Activated naive CD4-positive, alpha-beta T cell treated with anti-CD3 and anti-CD28 coated beads, Interleukin-2, amount 50 U/mL, for 16 hours (primary cell): ENCODE data around the gene CAPNS1.
"Not testable (repeated sequence)": the region's sequence is repeated elsewhere in the genome, so short reads cannot be mapped to it uniquely, and the experiment has no call there.

Source experiments
- DNase-seq: peaks from one replicate; pipeline ENCODE4 v3.0.0-alpha.2; 2020

Gene CAPNS1

DNA sequence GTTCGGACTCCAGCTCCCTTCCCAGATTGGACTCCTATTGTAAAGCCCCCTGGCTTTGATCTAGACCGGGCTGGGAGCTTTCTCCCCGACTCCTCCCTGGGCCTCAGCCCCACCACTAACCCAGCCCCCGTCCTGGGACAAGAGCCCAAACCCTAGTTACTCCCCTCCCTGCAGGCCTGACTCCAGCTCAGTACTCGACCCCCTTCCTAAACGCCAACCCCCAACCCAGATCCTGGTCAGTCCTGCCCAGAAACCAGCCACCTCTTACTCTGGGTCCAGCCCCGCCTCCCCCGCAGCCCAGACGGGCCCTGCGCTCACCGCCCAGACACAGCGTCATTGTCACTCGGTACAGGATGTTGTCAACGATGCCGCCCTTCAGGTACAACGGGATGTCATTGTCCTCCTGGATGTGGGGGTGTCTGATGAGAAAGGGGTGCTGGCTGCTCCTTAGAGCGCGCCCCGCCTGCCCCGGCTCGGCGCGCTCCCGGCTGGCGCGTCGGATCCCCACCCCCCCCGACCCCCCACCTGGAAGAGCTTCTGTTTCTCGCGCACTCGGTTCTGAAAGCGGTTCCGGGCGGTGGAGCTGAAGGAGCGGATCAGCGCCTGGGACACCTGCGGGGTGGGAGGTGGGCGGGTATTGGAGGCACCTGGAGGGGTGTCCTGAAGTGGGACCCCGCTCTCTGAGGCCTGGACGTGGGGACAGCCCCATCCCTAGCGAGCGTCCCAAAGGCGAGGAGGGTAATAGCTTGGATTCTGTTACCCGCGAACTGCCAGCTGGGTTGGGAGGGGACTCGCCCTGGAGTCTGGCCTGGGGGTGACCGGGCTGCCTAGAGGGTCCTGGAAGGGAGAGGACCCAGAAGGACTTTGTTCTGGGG is 11.5 kb downstream of the CAPNS1 start:
- no peak for DNase-seq

- no peak for DNase-seq
These were observed 12.1 kb downstream of the CAPNS1 start for GRCh38 chr19:36152019-36152351.

DNA sequence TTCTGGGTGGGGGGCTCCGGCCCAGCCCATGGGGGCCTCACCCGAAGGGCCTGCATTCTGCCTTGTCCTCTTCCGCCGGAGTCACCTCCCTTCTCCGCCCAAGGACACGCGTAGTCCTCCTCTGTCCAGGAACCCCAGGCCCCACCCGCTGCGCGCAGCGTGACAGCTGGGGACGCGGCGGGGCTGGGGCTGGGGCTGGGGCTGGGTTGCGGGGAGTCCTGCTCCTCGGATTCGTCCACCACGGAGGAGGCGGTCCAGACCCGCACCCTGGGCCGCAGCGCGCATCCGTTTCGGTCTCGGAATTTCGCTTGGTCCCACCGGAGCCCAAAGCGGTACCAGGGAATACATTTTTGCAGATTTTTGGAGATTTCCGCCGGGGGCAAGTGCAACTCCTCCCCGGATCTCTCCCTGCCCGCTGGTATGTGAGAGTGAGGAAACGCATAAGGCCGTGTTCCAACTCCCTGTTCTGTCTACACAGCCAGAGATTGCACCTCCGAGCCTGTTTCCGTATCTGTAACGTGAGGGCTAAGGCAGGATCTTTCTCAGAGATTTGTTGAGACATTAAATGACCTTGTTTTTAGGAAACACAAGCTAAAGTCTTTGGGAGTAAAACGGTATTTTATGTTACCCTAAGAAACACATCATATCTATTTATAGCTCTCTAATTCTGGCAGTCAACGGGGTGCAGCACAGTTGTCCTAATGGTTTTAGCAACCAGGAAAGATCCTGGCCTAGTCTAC is 12.7 kb downstream of the CAPNS1 start, which contains the start of gene COX7A1:
COX7A1 (minus strand) TSS at position 96 of the 740 bp plus-strand sequence; CDS start at position 56, 40 bp downstream.
- DNase-seq, result no peak

DNA sequence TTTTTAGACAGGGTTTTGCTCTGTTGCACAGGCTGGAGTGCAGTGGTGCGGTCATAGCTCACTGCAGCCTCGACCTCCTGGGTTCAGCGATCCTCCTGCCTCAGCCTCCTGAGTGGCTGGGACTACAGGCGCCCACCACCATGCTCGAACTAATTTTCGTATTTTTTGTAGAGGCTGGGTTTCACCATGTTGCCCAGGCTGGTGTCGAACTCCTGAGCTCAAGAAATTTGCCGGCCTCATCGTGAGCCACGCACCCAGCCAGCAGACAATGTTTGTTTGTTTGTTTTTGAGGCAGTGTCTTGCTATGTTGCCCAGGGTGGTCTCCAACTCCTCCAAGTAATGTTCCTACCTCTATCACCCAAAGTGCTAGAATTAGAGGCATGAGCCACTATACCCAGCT is 13.3 kb downstream of the CAPNS1 start:
- DNase-seq, result no peak

GRCh38 chr19:36160821-36161596 is 21.1 kb downstream of the CAPNS1 start:
- no peak for DNase-seq

GRCh38 chr19:36163813-36164212 is 23.9 kb downstream of the CAPNS1 start:
- DNase-seq, result no peak

DNA sequence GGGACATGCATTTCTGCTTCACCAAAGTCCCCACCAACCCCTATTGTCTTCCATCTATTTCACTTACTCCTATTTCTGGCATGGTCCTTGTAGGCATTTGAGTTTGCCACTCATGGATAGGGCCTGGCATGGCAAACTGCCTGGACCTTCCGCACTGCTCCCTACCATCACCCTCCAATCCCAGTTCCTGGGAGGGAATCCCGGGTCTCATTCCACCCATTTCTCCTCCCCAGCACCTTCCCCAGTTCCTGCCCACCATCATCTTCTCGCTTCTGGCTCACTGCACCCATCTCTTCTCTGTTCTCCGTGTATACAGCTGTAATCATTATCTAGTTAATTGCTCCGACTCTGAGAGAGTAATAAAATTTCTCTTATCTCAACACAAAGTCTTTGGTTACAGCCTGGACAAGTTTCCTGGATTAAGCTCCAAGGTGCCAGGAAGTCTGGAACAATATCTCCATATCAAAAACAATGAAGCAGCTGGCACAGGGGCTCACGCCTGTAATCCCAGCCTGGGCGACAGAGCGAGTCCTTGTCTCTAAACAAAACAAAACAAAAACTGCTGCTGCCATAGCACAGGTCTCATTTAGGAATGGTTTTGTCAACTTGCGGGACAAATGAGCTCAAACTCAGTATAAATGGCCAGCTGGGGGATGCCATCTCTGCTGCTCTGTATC is 29.4 kb downstream of the CAPNS1 start:
- no peak for DNase-seq

GRCh38 chr19:36172852-36173251 is 33.0 kb downstream of the CAPNS1 start:
- DNase-seq, result no peak

DNA sequence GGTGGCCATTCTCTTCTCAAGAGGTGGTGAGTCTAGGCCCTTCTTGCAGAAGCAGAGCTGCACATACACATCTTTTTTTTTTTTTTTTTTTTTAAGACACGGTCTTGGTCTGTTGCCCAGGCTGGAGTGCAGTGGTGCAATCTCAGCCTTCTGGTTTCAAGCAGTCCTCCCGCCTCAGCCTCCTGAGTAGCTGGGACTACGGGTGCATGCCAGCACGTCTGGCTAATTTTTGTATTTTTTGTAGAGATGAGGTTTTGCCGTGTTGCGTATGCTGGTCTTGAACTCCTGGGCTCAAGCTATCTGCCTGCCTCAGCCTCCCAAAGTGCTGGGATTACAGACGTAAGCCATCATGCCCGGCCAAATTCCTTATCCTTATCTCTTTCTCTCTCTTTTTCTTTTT is 34.0 kb downstream of the CAPNS1 start:
- not testable (repeated sequence) for DNase-seq

DNA sequence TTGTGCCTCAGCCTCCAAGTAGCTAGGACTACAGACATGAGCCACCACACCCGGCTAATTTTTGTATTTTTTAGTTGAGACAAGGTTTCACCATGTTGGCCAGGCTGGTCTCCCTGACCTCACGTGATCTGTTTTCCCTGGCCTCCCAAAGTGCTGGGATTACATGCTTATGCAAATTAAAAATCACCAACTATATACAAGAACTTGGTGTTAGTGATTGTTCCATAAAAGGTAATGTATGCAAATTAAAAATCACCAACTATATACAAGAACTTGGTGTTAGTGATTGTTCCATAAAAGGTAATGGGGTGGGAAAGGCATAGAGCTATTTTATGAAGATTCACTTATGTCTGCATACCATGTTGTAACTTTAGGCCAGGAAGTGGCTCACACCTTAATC is 39.2 kb downstream of the CAPNS1 start:
- DNase-seq, result not testable (repeated sequence)

- no peak for DNase-seq
These were observed 42.9 kb downstream of the CAPNS1 start for GRCh38 chr19:36182612-36183244.

GRCh38 chr19:36183245-36183628 is 43.4 kb downstream of the CAPNS1 start:
- no peak for DNase-seq

DNA sequence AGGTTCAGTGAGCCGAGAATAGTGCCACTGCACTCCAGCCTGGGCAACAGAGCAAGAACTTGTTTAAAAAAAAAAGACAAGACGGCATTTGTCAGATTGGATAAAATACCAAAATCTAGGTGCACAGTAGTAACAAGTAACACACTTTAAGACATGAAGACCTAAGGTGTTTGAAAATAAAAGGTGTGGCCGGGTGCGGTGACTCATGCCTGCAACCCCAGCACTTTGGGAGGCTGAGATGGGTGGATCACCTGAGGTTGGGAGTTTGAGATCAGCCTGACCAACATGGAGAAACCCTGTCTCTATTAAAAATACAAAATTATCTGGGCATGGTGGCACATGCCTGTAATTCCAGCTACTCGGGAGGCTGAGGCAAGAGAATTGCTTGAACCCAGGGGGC is 46.9 kb downstream of the CAPNS1 start:
- DNase-seq, result not testable (repeated sequence)

DNA sequence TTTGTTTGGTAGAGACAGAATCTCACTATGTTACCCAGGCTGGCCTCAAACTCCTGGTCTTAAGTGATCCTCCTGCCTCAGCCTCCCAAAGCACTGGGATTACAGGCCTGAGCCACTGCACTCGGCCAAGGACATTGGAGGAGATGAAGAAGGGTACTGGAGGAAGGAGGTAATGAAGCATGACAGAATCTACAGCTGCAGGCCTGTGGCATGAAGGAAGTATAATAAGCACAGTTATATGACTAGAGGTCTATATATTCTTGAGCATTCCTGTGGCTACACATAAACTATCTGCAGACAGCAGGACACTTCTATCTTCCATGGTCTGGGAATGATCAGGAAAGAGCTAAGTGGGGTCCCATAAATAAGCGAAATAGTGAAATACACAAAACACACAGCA is 56.4 kb downstream of the CAPNS1 start:
- DNase-seq, result no peak

GRCh38 chr19:36198119-36198518 is 58.3 kb downstream of the CAPNS1 start:
- DNase-seq, result no peak
